Coronary artery (tissue), 2 donors: Measurements from ENCODE around the gene TMEM51.

ENCODE experiments used
- DNase-seq: peaks from one replicate; pipeline ENCODE4 v3.0.0-alpha.2; 2017; ENCODE audit warnings: low spot score
- H3K27ac ChIP-seq, 2 donors: fragments of 200-600 bp; sonication (generic); one replicate each; pipeline ENCODE4 v1.5.1; 2016 to 2019
- H3K4me3 ChIP-seq: fragments of 200-600 bp; sonication (generic); 2 replicates; pipeline ENCODE4 v1.5.1; 2016; ENCODE audit warnings: mild to moderate bottlenecking, moderate library complexity
- TF ChIP-seq, protein P1 (sequence below): fragments of 200-600 bp; sonication (generic); IDR thresholded peaks from one replicate; pipeline ENCODE4 v1.5.1; 2019; ENCODE audit warnings: antibody characterized with exemption

Gene TMEM51

GRCh38 chr1:15243275-15244043 is 89.9 kb downstream of the TMEM51 start:
- Histone ChIP-seq H3K4me3 (no peak overlapping the region), H3K27ac (no peak overlapping the region)
- TF ChIP-seq, protein P1, sequence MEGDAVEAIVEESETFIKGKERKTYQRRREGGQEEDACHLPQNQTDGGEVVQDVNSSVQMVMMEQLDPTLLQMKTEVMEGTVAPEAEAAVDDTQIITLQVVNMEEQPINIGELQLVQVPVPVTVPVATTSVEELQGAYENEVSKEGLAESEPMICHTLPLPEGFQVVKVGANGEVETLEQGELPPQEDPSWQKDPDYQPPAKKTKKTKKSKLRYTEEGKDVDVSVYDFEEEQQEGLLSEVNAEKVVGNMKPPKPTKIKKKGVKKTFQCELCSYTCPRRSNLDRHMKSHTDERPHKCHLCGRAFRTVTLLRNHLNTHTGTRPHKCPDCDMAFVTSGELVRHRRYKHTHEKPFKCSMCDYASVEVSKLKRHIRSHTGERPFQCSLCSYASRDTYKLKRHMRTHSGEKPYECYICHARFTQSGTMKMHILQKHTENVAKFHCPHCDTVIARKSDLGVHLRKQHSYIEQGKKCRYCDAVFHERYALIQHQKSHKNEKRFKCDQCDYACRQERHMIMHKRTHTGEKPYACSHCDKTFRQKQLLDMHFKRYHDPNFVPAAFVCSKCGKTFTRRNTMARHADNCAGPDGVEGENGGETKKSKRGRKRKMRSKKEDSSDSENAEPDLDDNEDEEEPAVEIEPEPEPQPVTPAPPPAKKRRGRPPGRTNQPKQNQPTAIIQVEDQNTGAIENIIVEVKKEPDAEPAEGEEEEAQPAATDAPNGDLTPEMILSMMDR: no peak
- no peak for DNase-seq

- TF ChIP-seq, protein P1: no peak
- no peak for DNase-seq
- Histone ChIP-seq H3K27ac (no peak overlapping the region), H3K4me3 (no peak overlapping the region)
Measured at GRCh38 chr1:15244813-15245212, 91.3 kb downstream of the TMEM51 start.

DNA sequence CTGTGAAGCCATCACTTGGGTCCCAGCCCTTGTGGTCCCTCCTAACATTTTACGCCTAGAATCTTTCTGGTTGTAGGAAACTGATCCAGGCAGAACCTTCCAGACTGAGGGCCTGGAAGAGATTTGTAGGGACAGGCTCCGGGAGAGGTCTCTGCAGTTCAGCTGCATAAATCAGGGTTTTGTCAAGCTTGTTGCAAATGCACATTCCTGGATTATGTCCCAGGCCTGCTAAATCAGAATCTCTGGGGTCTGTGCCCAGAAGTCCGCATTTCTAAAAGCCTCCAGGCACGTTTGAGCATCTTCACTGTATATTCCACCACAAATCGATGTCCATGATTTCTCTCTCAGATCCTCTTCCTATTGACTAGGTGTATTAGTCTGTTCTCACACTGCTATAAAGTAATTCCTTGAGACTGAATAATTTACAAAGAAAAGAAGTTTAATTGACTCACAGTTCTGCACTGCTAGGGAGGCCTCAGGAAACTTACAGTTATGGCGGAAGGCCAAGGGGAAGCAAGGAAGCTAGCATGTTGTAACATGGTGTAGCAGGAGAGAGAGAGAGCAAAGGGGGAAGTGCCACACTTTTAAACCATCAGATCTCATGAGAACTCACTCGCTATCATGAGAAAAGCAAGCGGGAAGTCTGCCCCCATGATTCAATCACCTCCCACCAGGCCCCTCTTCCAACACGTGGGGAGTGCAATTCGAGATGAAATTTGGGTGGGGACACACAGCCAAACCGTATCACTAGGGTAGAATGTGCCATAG is 92.2 kb downstream of the TMEM51 start:
- TF ChIP-seq, protein P1: no peak
- H3K4me3 ChIP-seq: no peak overlapping the region
- DNase-seq: no peak
- H3K27ac ChIP-seq: no peak overlapping the region

GRCh38 chr1:15246960-15247614 is 93.5 kb downstream of the TMEM51 start, which contains the start of gene FHAD1:
FHAD1 (plus strand) TSS chr1:15247223; CDS start chr1:15251785, 4,562 bp downstream.
- H3K27ac ChIP-seq: no peak within 1 kb of the TSS

DNA sequence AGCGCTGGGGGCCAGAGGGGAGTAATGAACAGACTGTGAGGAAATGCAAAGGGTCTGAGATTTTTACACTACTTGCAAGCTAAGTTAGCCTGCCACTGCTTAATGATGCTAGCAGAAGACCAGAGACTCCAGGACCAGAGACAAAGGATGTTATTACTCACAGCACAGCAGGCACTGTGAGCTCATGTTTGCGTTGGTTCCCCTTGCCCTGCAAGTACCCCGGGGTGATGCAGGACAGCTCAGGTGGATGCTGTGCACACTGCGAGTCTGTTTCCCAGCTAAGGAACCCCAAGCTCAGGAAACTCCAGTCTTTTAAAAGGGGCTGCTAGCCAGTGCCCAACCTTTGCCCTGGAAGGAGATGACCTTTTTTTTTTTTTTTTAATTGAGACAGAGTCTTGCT is 94.7 kb downstream of the TMEM51 start:
- TF ChIP-seq, protein P1: no peak
- no peak overlapping the region for H3K4me3 ChIP-seq
- no peak for DNase-seq
- no peak overlapping the region for H3K27ac ChIP-seq

More at GRCh38 chr1:15246960-15247614, 93.5 kb downstream of the TMEM51 start, which contains the start of gene FHAD1:
- H3K4me3 ChIP-seq: peak within 1 kb of the TSS; percentile 66
- DNase-seq: no peak
- TF ChIP-seq, protein P1: no peak

DNA sequence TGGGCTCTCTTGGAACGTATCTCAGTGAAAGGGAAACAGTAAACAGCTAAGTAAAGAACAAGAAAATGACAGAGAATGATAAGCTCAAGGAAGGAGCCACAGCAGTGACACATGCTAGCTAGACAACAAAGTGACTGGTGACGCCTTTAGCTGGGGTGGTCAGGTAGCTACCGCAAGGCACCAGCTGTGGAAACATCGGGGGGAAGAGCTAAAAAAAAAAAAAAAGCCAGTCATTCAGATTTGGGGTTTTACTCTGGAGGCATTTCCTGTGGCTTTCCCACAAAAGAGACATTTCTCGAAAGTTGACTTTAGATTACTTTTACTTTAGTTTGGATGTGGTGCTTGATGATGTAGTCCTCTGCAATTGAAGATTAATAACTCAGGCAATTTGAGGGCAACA is 95.5 kb downstream of the TMEM51 start:
- no peak for DNase-seq
- TF ChIP-seq, protein P1: no peak
- H3K4me3 ChIP-seq: no peak overlapping the region
- H3K27ac ChIP-seq: no peak overlapping the region
